Kidney capillary endothelial cell (primary cell): ENCODE data around the gene CDC42EP2.
A peak's percentile ranks its signal among the peaks of the same experiment; 100 is the strongest.

ENCODE experiments used
- DNase-seq: peaks from one replicate; pipeline ENCODE4 v3.0.0-alpha.2; 2018; ENCODE audit warnings: low spot score

CDC42EP2 gene

DNA sequence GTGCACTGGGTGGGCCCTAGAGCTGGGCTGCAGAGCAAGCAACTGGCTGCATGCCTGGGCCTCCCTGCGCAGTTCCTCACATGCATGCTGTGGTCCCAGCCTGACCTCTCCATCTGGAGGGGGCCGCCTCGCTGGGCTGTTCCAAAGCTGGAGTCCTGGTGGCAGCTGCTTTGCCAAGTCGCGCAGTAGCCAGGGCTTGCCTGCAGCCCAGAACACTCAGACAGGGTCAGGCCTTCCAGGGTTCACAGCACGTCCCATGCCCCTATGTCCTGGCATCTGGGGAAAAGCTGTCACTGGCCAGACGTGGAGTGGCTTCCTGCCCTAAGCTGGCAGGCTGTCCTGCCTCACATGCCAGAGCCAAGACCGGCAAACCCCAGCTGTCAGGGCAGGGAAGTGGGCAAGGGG, 16.5 kb upstream of the CDC42EP2 start:
- no peak for DNase-seq

DNA sequence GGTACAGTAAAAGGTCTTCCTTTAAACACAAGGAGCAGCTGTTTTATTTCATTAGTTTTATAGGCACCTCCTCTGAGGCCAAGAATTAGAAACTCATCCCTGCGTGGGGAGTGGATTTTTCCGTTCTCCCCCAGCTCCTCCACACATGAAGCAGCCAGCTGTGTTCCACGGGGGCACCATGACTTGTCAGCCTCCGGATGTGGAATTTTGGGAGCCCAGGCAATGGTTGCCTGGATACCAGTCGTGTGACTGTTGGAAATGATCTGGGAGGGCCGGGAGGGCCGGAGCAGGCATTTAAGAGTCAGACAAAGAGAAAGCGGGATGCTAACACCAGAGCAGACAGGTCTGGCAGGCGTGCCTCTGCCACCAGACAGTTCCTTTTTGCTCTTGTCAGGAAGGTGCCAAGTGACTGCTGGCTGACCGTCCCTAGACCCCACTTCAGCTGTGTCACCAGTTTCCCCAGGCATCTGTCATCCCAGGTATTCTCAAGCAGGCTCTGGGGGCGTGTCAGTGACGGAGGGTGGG, 15.9 kb upstream of the CDC42EP2 start:
- DNase-seq, result no peak

GRCh38 chr11:65300621-65301275, 13.9 kb upstream of the CDC42EP2 start:
- DNase-seq, result no peak

DNA sequence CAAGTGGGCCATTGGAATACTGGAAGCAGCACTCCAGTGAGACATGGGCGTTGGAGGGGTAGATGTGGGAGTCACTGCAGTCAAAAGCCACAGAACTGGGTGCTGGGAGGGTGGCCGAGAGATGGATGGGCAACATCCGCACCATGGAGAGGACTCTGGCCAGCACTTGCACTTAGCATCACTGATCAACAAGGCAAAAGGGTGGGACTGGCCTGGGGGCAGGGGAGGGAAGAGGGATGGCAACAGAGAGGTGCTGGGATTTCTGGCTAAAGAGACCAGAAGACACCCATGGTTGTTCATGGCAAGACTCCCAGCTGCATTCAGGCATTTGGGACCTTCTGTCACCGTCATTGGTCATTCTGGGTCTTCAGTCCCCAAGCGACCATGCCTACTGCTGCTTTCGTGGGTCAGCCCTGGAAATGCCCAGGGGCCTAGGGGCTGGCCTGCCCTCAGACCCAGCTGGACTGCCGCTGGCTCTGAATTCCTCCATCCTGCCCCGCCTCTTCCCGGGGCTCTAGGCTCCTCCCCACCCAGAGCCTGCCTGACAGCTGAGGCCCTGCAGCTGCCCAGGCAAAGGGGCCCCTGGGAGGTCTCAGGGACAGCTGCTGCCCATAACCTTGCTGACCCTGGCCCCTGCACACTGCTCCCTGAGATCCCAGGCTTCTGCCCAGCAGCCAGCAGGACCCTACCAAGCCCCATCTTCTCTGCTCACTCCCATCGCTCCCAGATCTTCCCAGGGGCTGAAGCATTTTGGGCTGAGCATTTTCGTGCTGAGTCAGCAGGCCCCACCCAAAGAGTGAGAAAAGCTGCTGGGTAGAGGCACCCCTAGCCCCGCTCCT, 13.0 kb upstream of the CDC42EP2 start:
- no peak for DNase-seq

GRCh38 chr11:65303555-65303954, 11.1 kb upstream of the CDC42EP2 start:
- no peak for DNase-seq

DNA sequence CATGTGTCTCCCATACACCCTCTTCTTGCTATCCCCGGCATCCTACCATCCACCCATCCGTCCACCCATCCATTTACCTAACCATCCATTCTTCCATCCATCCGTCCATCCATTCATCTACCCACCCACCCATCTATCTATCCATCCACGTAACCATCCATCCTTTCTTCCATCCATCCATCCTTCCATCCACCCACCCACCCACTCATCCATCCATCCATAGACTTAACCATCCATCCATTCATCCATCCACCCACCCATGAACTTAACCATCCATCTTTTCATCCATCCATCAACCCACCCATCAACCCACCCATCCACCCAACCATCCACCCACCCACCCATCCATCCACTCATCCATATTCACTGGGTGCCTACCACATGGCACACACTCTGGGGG, 10.6 kb upstream of the CDC42EP2 start:
- no peak for DNase-seq

GRCh38 chr11:65304613-65305012, 10.1 kb upstream of the CDC42EP2 start:
- no peak for DNase-seq

DNA sequence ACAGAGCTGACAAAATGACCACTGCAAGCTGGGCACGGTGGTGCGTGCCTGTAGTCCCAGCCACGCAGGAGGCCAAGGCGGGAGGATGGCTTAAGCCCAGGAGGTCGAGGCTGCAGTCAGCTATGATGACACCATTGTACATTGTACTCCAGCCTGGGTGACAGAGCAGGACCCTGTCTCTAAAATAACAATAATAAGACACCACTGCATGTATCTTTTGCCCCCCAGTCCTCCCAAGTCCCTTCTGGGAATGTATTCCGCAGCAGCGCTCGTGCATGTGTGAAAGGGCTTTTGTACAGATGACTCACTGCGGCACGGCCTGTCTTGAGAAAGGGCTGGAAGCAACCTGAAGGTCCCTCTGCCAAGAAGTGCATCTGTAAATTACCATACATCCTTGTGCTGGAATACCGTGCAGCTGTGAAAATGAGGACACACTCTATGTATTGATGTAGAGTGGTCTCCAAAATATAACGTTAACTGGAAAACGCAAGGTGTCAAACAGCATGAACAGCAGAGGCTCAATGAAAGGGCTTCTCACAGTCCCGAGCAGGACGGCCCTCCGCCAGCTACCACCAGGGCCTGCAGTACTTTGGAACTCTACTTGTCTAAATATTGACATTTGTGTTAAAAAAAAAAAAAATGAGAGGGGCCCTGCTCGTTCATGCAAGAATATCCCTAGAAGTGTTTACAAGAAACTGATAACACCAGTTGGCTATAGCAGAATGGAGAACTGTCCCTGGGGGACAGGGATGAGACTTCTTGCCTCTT, 9.0 kb upstream of the CDC42EP2 start:
- no peak for DNase-seq

DNA sequence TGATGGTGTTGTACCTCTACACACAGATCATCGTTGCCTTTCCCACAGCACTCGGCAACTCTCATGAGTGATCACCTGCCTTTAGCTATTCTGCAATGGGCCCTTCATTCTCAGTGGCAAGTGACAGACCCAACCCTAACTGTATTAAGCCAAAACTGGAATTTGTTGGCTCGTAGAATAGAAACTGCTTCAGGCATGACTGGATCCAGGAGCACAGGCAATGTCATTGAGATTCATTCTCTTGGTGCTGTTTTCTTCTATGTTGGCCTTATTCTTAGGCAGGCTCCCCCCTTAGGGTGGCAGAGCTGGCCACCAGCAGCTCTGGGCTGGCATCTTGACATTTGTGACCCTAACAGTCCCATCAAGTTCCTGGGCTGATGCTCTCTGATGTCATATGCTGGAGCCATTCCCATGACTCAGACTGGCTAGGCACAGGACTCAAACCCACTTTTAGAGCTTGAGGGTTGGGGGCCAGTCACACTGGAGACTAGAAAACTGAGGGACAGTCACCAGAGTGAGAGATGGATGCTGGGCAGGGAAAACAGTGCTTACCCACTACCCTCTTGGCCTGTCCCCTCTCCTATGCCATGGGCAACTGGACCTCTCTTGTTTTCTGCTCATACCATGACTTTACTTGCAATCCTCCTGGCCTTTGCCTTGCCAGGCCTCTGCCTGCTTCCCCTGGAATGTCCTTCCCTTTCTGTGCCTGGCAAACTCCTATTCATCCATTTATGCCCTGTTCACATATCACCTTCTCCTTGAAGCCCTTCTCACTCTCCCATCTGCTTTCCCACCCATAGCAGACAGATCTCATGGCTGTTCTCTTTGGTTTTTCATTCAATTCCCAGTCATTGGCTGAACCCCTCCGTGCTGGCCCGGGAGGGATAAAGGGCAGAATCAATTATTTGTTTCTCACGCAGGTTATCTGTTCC, 7.1 kb upstream of the CDC42EP2 start:
- DNase-seq, result no peak

DNA sequence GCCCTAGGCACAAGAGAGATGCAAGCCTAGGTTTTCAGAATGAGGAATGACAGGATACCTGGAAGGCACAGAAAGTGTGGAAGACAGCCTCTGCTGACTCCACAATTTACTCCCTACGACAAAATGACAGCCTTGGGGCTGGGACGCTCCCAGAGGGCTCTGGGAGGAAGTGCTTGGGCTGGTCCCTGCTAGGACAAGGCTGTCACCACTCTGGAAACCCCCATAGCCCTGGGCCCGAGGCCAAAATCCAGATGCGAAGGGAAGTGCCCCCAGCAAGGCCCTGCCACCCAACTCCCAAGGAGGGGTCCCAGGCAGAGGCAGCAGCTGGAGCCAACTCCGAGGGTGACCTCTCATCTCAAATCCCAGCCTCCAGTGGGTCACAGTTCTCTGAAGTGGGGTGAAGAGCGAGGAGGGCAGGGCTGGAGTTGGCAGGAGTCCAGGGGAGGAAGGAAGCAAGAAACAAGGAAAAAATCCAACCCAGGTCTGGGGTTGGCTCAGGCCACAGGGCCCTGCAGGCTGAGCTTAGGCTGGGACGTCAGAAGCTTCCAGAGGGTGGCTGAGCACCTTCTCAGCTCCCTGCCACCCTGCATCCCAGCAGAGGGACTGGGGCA, 6.3 kb upstream of the CDC42EP2 start:
- DNase-seq, result peak; percentile 44

GRCh38 chr11:65309006-65309405, 5.7 kb upstream of the CDC42EP2 start:
- peak; percentile 65 for DNase-seq

DNA sequence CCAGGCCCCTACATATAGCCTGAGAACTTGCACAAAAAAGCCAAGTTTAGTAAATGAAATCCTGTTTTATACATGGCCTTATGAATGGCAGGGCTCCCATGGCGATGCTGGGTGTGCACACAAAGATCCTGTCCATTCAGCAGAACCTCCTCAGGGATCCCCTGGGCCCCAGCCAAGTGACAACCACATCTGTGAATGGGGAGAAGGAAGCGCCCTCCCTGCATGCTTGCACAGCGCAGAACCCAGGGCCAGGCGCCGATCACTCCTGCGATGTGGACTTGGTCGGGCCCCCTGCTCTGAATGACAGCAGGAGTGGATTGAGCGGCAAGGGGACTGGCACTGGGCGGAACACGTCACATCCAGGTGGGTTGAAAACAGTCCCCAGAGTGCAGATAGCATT, 4.5 kb upstream of the CDC42EP2 start:
- DNase-seq, result no peak

- no peak for DNase-seq
These were observed 3.9 kb upstream of the CDC42EP2 start for GRCh38 chr11:65310736-65311135.

- no peak for DNase-seq
These were observed 3.4 kb upstream of the CDC42EP2 start for GRCh38 chr11:65311170-65311678.

- peak; percentile 78 for DNase-seq
These were observed 669 bp downstream of the CDC42EP2 start for GRCh38 chr11:65315204-65315865.

DNA sequence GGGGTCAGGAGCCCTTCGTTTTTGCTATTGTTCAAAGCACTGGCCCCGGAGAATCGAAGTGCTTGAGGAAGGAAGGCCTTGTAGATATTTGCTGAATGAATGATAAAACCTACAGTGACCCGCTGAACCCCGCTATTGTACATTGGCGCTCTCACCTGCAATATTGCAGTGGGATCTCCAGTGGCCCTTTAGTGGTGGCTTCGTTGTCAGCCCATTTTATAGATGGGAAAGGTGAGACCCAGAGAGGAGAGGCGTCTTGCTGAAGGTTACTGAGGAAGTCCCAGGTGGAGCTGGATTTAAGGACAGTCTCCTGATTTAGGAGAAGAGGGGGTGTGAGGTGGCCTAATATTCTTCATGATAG, 1.2 kb downstream of the CDC42EP2 start:
- DNase-seq, result no peak

- no peak for DNase-seq
These were observed 1.8 kb downstream of the CDC42EP2 start for GRCh38 chr11:65316227-65317024.

GRCh38 chr11:65317025-65317786, 2.5 kb downstream of the CDC42EP2 start:
- DNase-seq, result peak; percentile 99
